GM18951 (cell line): ENCODE data around the gene CWC15.
"Not testable (repeated sequence)": the region's sequence is repeated elsewhere in the genome, so short reads cannot be mapped to it uniquely, and the experiment has no call there.

Experiments used
- POLR2A ChIP-seq: IDR thresholded peaks from 4 replicates; pipeline ENCODE4 v1.6.1; 2011; ENCODE audit warnings: mild to moderate bottlenecking; ENCODE audit not compliant: insufficient read length, insufficient read depth; ENCODE audit errors: extremely low read depth
- in situ Hi-C: fragments of 300-500 bp; cut with MboI; formaldehyde crosslinking; loops from one replicate; pipeline ENCODE4 v1.12.0; 2022; ENCODE audit warnings: low sequenced_read_pairs, mixed read lengths, inconsistent platforms; ENCODE audit not compliant: unreplicated experiment

The CWC15 gene

GRCh38 chr11:94973099-94973968 lies at the start of gene CWC15, which contains the start of gene KDM4D:
Gene CWC15 (minus strand): TSS chr11:94973556. CDS start chr11:94972185, 1,371 bp downstream.
Gene KDM4D (plus strand): TSS chr11:94973709. CDS start chr11:94997373, 23,664 bp downstream.
- in situ Hi-C loops: no loop called here

GRCh38 chr11:95021468-95021867 lies 48.1 kb upstream of the CWC15 start:
- in situ Hi-C loops: not testable (repeated sequence)

More at GRCh38 chr11:94973099-94973968, at the start of gene CWC15, which contains the start of gene KDM4D:
- TF ChIP-seq POLR2A: peak; percentile 83

GRCh38 chr11:95016139-95016538 lies 42.8 kb upstream of the CWC15 start:
- in situ Hi-C loops: no loop called here
- TF ChIP-seq POLR2A: no peak

- in situ Hi-C loops: no loop called here
- no peak for TF ChIP-seq POLR2A
Observed at GRCh38 chr11:95014184-95014821, 40.9 kb upstream of the CWC15 start.

GRCh38 chr11:95011376-95011775 lies 38.0 kb upstream of the CWC15 start:
- no peak for TF ChIP-seq POLR2A

GRCh38 chr11:95005642-95006041 lies 32.3 kb upstream of the CWC15 start:
- in situ Hi-C loops: no loop called here
- TF ChIP-seq POLR2A: no peak

More at GRCh38 chr11:95011376-95011775, 38.0 kb upstream of the CWC15 start:
- in situ Hi-C loops: no loop called here

DNA sequence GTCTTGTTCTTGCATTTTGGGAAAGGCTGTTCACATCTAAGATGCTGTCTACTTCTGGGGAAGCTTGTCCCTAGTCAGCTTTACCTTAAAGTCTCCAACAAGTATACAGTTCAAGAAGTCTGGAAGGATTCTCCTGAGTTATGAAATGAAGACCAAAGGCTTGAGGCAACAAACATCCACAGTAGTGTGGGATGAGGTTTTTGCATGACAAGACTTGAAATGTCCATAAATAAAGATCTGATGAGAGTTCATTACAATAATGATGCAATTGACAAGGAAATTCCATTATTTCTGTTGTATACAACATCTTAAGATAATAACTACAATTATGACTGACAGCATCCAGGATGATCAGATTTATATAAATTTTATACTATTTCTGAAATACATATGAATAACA lies 30.4 kb upstream of the CWC15 start:
- in situ Hi-C loops: no loop called here
- no peak for TF ChIP-seq POLR2A

DNA sequence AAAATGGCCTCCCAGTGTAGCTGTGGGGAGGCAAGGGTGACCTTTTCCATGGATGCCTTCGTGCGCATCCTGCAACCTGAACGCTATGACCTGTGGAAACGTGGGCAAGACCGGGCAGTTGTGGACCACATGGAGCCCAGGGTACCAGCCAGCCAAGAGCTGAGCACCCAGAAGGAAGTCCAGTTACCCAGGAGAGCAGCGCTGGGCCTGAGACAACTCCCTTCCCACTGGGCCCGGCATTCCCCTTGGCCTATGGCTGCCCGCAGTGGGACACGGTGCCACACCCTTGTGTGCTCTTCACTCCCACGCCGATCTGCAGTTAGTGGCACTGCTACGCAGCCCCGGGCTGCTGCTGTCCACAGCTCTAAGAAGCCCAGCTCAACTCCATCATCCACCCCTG lies 24.9 kb upstream of the CWC15 start:
- no peak for TF ChIP-seq POLR2A
- in situ Hi-C loops: no loop called here

- no peak for TF ChIP-seq POLR2A
- in situ Hi-C loops: no loop called here
Observed at GRCh38 chr11:94997437-94997836, 24.1 kb upstream of the CWC15 start.

DNA sequence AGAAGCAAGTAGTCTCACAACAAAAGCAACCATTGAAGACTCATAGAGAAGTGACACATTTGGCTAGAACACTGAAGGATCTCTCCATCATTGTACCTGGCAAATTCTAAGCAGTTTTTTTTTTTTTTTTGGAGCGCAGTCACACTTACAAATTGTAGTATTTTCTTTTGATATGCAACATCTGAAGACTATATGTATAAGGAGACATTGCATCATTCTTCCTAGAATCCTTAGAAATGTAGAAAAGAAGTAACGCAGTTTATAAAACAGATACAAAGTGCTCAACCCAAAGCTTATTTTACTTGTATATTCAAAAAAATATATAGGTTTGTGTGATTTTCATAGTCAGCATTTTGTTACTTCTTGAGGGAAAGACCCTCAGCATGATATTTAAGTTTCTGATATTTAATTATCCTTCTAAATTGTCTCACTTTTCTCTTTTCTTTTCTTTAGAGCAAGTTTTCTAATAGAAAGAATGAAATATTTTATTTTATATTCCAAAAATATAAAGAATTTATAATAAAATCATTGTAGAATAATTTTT lies 20.1 kb upstream of the CWC15 start:
- in situ Hi-C loops: no loop called here
- TF ChIP-seq POLR2A: no peak

DNA sequence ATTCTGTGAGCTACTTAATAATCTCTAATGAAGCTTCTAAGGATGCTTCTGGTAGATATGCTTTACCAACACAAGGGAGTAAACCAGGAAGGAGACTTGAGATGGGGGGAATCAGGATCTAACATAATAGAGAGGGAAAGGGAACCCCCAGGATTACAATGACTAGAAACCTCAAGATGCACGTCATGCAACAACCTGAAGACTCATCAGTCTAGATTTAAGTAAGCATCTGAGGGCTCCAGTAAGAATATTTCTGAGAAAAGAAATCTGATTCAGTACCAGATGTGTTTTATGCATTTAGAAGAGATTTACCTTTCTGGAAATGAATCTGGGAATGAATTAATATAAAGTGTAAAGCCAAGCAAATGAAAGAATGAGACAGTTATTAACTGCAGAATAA lies 15.4 kb upstream of the CWC15 start:
- in situ Hi-C loops: no loop called here
- TF ChIP-seq POLR2A: no peak

GRCh38 chr11:94987378-94987777 lies 14.0 kb upstream of the CWC15 start:
- no peak for TF ChIP-seq POLR2A
- in situ Hi-C loops: no loop called here

DNA sequence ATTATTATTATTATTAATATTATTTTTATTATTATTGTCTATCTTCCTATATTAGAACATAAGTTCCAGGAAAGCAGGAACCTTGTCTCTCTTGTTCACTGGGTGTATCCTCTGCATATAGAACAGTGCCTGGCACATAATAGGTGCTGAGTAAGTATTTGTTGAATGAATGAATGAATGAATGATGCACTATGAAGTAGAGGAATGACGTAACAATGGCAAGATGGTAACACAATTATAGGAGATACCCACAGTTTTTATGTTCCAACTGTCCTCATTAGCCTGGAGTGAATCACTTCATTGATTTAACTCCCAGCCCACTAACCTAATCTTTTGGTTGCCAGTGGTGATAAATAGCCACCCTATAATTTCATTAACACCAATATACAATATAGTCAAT lies 2.2 kb upstream of the CWC15 start:
- in situ Hi-C loops: no loop called here
- no peak for TF ChIP-seq POLR2A
